ENCODE data around the gene KIF22. TPM values are rescaled to one million over a fixed set of nuclear protein-coding genes. Genes with fewer than 3 reads are reported as not detected.

Gene KIF22
- total RNA-seq (2022; extraction: Qiagen RNA extraction), result 76.8 to 99.2 TPM (median 89.0 TPM) in 5 replicates

GRCh38 chr16:29790183-29790948 is at the start of gene KIF22:
TSS of gene KIF22 (plus strand) at chr16:29790751. CDS start at chr16:29790760, 9 bp downstream.

GRCh38 chr16:29745853-29746345 is 44.7 kb upstream of the KIF22 start, which contains the start of gene C16orf54:
TSS of gene C16orf54 (minus strand) at chr16:29745990. CDS start at chr16:29744951, 1,039 bp downstream.

GRCh38 chr16:29777576-29778350 is 12.8 kb upstream of the KIF22 start, which contains the start of gene ZG16:
TSS of gene ZG16 (plus strand) at chr16:29778256. CDS start at chr16:29779267, 1,011 bp downstream.

GRCh38 chr16:29806099-29806579 is 15.6 kb downstream of the KIF22 start, which contains the start of gene MAZ:
TSS of gene MAZ (plus strand) at chr16:29806529. CDS start at chr16:29806702, 173 bp downstream.

DNA sequence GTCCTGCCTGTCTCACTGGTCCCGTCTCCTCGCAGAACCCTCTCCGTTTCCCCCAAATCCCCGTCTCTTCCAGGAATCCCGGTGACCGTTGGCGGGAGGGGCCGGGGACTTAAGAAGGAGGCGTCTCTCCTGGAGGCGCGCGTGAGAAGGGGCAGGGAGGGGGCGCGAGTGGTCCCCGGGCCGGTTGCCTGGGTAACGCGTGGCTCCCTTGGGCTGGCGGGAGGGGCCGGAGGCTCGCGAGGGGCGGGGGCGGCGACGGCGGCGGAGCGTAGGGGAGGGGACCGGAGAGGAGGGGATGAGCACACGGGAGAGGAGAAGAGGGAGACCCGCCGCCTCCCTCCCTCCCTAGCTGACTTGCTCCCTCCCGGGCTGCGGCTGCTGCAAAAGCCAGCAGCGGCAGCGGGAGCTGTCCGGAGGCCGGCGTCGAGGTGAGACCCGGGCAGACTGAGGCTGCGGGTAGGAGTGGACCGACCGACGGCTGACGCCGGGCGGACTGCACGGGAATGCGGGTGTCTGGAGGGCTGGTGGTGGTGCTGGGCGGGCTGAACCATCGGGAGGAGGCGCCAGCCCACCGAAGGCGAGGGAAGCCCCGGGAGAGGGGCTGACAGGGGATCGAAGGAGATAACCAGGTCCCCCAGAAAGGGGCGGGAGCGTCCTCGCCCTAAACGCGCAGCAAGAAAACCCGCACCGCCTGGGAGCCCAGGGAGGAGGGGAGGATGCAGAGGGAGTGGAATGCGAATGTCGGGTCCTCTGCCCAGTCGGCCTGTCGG is 21.5 kb downstream of the KIF22 start, which contains the start of gene PRRT2:
TSS of gene PRRT2 (plus strand) at position 298 of the 770 bp plus-strand sequence. CDS start 862 bp downstream, outside the sequence.

DNA sequence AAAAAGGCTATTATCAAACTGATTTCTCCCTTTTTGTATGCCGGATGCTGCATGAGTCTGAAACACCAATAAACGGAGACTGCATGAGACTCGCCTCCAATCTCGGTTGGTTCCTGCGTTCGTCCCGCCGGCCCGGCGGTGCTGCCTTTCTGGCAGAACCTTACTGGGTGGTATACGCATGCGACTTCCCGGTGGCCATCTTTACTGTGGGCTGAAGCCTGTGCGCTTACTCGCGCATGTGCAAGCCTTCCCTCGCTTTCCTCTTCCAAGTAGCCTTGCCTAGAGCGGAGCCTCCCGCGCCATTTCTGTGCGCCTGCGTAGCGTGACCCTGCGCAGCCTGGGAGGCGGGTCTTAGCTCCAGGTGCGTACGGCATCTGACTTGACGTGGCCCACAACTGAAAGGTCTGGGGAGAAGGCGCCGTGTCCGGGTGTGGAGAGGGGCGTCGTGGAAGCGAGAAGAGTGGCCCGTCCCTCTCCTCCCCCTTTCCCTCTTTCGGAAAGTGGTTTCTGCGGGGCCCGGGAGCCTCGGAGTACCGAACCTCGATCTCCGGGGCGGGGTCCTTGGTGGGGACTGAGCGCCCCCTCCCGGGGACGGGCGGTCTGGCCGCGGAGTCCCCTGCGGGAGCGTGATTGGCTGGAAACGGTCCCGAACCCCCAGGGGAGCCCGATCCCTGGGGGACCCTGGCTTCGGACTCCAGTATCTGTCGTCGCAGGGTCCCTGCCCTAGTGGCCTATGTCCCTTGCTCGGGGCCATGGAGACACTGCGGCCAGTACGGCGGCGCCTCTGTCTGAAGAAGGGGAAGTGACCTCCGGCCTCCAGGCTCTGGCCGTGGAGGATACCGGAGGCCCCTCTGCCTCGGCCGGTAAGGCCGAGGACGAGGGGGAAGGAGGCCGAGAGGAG is 25.5 kb downstream of the KIF22 start, which contains the start of gene PAGR1:
TSS of gene PAGR1 (plus strand) at position 360 of the 901 bp plus-strand sequence. CDS start at position 734, 374 bp downstream.

DNA sequence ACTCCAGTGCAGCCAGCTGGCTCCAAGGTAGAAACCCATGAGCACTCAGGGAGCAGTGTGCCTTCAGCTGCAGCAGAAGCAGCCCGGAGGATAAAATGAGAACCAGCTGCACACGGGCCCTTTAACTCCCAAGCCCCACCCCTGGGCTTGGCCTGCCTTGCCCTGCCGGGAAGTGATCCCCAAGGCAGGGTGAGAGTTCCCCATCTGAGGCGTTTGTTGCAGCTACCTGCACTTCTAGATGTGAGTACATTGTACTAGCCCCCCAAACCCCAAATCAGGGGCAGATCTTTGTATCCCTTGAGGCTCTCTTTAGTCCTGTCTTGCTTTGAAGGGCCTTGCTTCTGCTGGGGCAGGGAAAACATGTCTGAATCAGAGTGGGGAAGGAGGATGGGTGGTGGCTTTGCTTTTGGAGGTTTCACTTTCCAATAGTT is 29.7 kb downstream of the KIF22 start, which contains the start of gene MVP:
TSS of gene MVP (plus strand) at position 192 of the 431 bp plus-strand sequence. CDS start 10,088 bp downstream, outside the sequence.

Other genes with a start within 250 kb of the KIF22 start
- not detected in 5 replicates for gene SPN, start 127.5 kb upstream of the KIF22 start, total RNA-seq (2022; extraction: Qiagen RNA extraction)
- gene QPRT, start 111.6 kb upstream of the KIF22 start, total RNA-seq (2022; extraction: Qiagen RNA extraction), result 0.57 to 1.5 TPM (median 1.2 TPM) in 5 replicates
- gene C16orf54, start 44.8 kb upstream of the KIF22 start, total RNA-seq (2022; extraction: Qiagen RNA extraction), result not detected in 5 replicates
- gene ZG16, start 12.5 kb upstream of the KIF22 start, total RNA-seq (2022; extraction: Qiagen RNA extraction), result not detected in 5 replicates
- 155 to 174 TPM (median 166 TPM) in 5 replicates for gene MAZ, start 15.8 kb downstream of the KIF22 start, total RNA-seq (2022; extraction: Qiagen RNA extraction)
- 0.16 to 0.39 TPM (median 0.24 TPM) in 5 replicates for gene PRRT2, start 21.4 kb downstream of the KIF22 start, total RNA-seq (2022; extraction: Qiagen RNA extraction)
- gene PAGR1, start 25.4 kb downstream of the KIF22 start, total RNA-seq (2022; extraction: Qiagen RNA extraction), result 34.6 to 45.7 TPM (median 43.0 TPM) in 5 replicates
- gene MVP, start 29.7 kb downstream of the KIF22 start, total RNA-seq (2022; extraction: Qiagen RNA extraction), result 120 to 142 TPM (median 134 TPM) in 5 replicates
- gene CDIPT, start 72.5 kb downstream of the KIF22 start, total RNA-seq (2022; extraction: Qiagen RNA extraction), result 59.3 to 94.0 TPM (median 90.3 TPM) in 5 replicates
- gene SEZ6L2, start 108.8 kb downstream of the KIF22 start, total RNA-seq (2022; extraction: Qiagen RNA extraction), result 15.1 to 22.3 TPM (median 19.9 TPM) in 5 replicates
- gene ASPHD1, start 109.7 kb downstream of the KIF22 start, total RNA-seq (2022; extraction: Qiagen RNA extraction), result 15.1 to 26.3 TPM (median 23.9 TPM) in 5 replicates
- gene KCTD13, start 135.5 kb downstream of the KIF22 start, total RNA-seq (2022; extraction: Qiagen RNA extraction), result 11.5 to 16.7 TPM (median 15.7 TPM) in 5 replicates
- 83.7 to 99.9 TPM (median 96.5 TPM) in 5 replicates for gene TMEM219, start 171.3 kb downstream of the KIF22 start, total RNA-seq (2022; extraction: Qiagen RNA extraction)
- 22.1 to 34.0 TPM (median 32.2 TPM) in 5 replicates for gene TAOK2, start 183.1 kb downstream of the KIF22 start, total RNA-seq (2022; extraction: Qiagen RNA extraction)
- 14.3 to 16.5 TPM (median 15.6 TPM) in 5 replicates for gene HIRIP3, start 204.9 kb downstream of the KIF22 start, total RNA-seq (2022; extraction: Qiagen RNA extraction)
- 102 to 113 TPM (median 108 TPM) in 5 replicates for gene INO80E, start 205.5 kb downstream of the KIF22 start, total RNA-seq (2022; extraction: Qiagen RNA extraction)
- gene DOC2A, start 220.3 kb downstream of the KIF22 start, total RNA-seq (2022; extraction: Qiagen RNA extraction), result 1.2 to 2.6 TPM (median 1.9 TPM) in 5 replicates
- not detected in 5 replicates for gene C16orf92, start 232.4 kb downstream of the KIF22 start, total RNA-seq (2022; extraction: Qiagen RNA extraction)
- 0.11 to 0.49 TPM (median 0.31 TPM) in 5 replicates for gene TLCD3B, start 240.5 kb downstream of the KIF22 start, total RNA-seq (2022; extraction: Qiagen RNA extraction)

Data from A549 treated with Mapracorat at 1 μM for 4 hours (cell line).